Glomerular endothelial cell (primary cell): ENCODE data around the gene JMY. TPM values are rescaled to one million over a fixed set of nuclear protein-coding genes. Genes with fewer than 3 reads are reported as not detected.

Source experiments
- DNase-seq: peaks from one replicate; pipeline ENCODE4 v3.0.0-alpha.2; 2011; ENCODE audit warnings: low read depth, low spot score; ENCODE audit errors: extremely low read depth
- total RNA-seq: library from RNA; depleted of rRNA; stranded (reverse); fragments of >200 nt; gene quantifications from 2 replicates; pipeline ENCODE4 v1.2.3, GENCODE V29; 2015

The JMY gene
- total RNA-seq, 1 donor from 2014 or later, result 11.2 TPM

GRCh38 chr5:79285285-79285684 is 49.4 kb downstream of the JMY start:
- no peak for DNase-seq

- DNase-seq, result no peak
Observed at GRCh38 chr5:79285833-79286232, 49.9 kb downstream of the JMY start.

- DNase-seq, result no peak
Observed at GRCh38 chr5:79287380-79287779, 51.4 kb downstream of the JMY start.

GRCh38 chr5:79287907-79288306 is 52.0 kb downstream of the JMY start:
- DNase-seq, result no peak

GRCh38 chr5:79295029-79295428 is 59.1 kb downstream of the JMY start:
- no peak for DNase-seq

GRCh38 chr5:79297661-79298060 is 61.7 kb downstream of the JMY start:
- no peak for DNase-seq

- no peak for DNase-seq
Observed at GRCh38 chr5:79301046-79301712, 65.2 kb downstream of the JMY start.

- DNase-seq, result no peak
Observed at GRCh38 chr5:79302454-79302853, 66.5 kb downstream of the JMY start.

- no peak for DNase-seq
Observed at GRCh38 chr5:79305706-79306105, 69.8 kb downstream of the JMY start.

GRCh38 chr5:79318935-79319614 is 83.1 kb downstream of the JMY start:
- DNase-seq, result no peak

GRCh38 chr5:79329453-79329852 is 93.5 kb downstream of the JMY start:
- no peak for DNase-seq

- DNase-seq, result no peak
Observed at GRCh38 chr5:79330071-79330470, 94.1 kb downstream of the JMY start.

- DNase-seq, result no peak
Observed at GRCh38 chr5:79333852-79334557, 98.1 kb downstream of the JMY start.

GRCh38 chr5:79346420-79346824 is 110.5 kb downstream of the JMY start:
- no peak for DNase-seq

GRCh38 chr5:79349047-79349446 is 113.1 kb downstream of the JMY start:
- no peak for DNase-seq

GRCh38 chr5:79349881-79350280 is 114.0 kb downstream of the JMY start:
- no peak for DNase-seq

- DNase-seq, result no peak
Observed at GRCh38 chr5:79357398-79357797, 121.5 kb downstream of the JMY start.

Other genes starting within 250 kb of the JMY start
- gene DMGDH, start 166.5 kb upstream of the JMY start, total RNA-seq, result 1.1 TPM in 1 of 2 replicates, not detected in the other
- 0.76 TPM in 1 of 2 replicates, not detected in the other for gene BHMT2, start 166.4 kb upstream of the JMY start, total RNA-seq
- gene BHMT, start 124.3 kb upstream of the JMY start, total RNA-seq, result not detected in 2 replicates